HG03095 (cell line): ENCODE measurements around the gene ZNF778.

Experiments used
- ATAC-seq: cut with Tn5 transposase; IDR thresholded peaks from one replicate; pipeline ENCODE4 v1.9.1; 2021; ENCODE audit warnings: moderate library complexity; ENCODE audit not compliant: unreplicated experiment

ZNF778 gene

DNA sequence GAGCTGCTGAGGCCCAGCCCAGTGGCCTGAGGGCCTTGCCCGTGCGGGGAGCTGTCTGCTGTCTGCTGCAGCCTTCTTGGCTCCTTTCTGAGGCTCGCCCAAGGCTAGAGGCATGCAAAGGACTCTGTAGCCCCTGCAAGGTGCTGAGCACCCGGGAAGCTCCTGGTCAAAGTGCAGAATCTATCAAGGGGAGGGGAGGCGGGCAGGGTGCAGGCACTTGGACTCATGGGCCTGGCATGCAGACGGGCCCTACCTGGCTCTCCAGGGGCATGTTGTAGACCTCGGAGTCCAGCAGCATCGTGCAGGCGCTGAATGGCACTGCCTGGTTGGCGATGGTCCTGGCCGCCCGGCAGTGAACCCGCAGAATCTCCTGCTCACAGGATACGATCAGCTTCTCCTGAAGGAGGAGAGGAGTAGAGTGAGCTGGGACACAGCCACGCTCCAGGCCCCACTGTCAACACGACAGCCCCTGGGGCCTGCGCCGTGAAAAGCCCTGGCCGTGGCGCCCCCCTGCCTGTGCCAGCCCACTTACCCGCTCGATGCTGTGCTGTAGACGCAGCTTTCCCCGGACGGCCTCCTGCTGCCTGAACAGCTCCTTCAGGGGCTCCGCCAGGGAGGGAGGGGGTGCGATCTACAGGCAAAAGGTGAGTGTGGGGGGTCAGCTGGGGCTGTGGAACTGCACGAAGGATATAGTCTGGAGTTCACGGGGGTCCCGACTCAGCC, 57.2 kb downstream of the ZNF778 start:
- no peak for ATAC-seq

DNA sequence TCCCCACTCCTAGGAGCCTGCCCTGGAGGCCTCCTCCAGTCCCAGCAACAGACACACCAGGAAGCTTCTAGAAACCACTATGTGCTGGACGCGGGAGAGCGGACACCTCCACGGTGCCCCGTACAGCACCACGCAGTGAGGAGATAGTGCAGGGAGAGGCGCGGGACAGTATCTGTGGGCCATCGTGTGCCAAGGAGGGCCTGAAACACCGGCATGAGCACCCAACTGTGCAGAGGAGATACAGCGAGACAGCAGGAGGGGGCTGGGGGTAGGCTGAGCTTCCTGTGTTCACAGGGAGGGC, 57.7 kb downstream of the ZNF778 start:
- ATAC-seq = no peak

GRCh38 chr16:89275837-89276720, 58.6 kb downstream of the ZNF778 start:
- ATAC-seq = no peak

GRCh38 chr16:89277049-89277448, 59.5 kb downstream of the ZNF778 start:
- no peak for ATAC-seq

- ATAC-seq = no peak
These were observed 60.3 kb downstream of the ZNF778 start for GRCh38 chr16:89277641-89278341.

GRCh38 chr16:89278441-89279240, 61.1 kb downstream of the ZNF778 start:
- no peak for ATAC-seq

- no peak for ATAC-seq
These were observed 62.4 kb downstream of the ZNF778 start for GRCh38 chr16:89279666-89280481.

GRCh38 chr16:89280546-89281188, 63.2 kb downstream of the ZNF778 start:
- ATAC-seq = no peak

- ATAC-seq = no peak
These were observed 63.7 kb downstream of the ZNF778 start for GRCh38 chr16:89281189-89281577.

GRCh38 chr16:89281829-89282228, 64.3 kb downstream of the ZNF778 start:
- no peak for ATAC-seq

GRCh38 chr16:89282523-89282922, 65.0 kb downstream of the ZNF778 start:
- no peak for ATAC-seq

- no peak for ATAC-seq
These were observed 65.9 kb downstream of the ZNF778 start for GRCh38 chr16:89283449-89283848.

GRCh38 chr16:89285381-89285780, 67.9 kb downstream of the ZNF778 start:
- ATAC-seq = no peak

GRCh38 chr16:89286096-89286495, 68.6 kb downstream of the ZNF778 start:
- ATAC-seq = no peak
